ENCODE results near the gene CTSH.
A peak's percentile ranks its signal among the peaks of the same experiment; 100 is the strongest.
"Not testable (repeated sequence)": the region's sequence is repeated elsewhere in the genome, so short reads cannot be mapped to it uniquely, and the experiment has no call there.

CTSH gene

DNA sequence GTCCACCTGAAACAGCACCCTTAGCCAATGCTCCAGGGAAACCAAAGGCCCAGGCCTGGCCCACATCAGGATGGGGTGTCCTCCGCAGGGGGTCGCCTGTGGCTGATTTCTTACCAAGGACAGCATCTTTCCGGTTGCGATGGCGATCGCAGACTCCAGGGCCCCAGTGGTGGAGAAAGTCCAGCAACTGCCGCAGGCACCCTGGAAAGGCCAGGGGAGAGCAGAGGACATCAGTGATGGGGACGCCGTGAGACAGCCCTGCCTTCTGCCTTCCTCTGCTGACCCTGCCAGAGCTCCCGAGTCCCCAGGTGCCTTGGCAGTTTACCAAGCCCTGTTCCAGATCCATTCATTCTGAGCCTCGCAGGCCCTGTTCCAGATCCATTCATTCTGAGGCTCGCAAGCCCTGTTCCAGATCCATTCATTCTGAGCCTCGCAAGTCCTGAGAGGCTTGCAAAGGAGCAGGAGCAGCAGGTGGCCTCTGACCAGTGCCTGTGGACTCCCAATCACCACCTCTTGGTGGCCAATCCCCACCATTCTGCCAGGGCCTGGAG, 12.5 kb downstream of the CTSH start:
- TF ChIP-seq, protein P1, sequence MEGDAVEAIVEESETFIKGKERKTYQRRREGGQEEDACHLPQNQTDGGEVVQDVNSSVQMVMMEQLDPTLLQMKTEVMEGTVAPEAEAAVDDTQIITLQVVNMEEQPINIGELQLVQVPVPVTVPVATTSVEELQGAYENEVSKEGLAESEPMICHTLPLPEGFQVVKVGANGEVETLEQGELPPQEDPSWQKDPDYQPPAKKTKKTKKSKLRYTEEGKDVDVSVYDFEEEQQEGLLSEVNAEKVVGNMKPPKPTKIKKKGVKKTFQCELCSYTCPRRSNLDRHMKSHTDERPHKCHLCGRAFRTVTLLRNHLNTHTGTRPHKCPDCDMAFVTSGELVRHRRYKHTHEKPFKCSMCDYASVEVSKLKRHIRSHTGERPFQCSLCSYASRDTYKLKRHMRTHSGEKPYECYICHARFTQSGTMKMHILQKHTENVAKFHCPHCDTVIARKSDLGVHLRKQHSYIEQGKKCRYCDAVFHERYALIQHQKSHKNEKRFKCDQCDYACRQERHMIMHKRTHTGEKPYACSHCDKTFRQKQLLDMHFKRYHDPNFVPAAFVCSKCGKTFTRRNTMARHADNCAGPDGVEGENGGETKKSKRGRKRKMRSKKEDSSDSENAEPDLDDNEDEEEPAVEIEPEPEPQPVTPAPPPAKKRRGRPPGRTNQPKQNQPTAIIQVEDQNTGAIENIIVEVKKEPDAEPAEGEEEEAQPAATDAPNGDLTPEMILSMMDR (IDR thresholded peaks at IDR 0.05; ENCODE audit: low read length, missing control alignments), result no peak
- no peak overlapping the region for H3K4me3 ChIP-seq (replicated peaks; ENCODE audit: low read depth, low read length)
- no peak for DNase-seq (ENCODE audit: low read depth)

DNA sequence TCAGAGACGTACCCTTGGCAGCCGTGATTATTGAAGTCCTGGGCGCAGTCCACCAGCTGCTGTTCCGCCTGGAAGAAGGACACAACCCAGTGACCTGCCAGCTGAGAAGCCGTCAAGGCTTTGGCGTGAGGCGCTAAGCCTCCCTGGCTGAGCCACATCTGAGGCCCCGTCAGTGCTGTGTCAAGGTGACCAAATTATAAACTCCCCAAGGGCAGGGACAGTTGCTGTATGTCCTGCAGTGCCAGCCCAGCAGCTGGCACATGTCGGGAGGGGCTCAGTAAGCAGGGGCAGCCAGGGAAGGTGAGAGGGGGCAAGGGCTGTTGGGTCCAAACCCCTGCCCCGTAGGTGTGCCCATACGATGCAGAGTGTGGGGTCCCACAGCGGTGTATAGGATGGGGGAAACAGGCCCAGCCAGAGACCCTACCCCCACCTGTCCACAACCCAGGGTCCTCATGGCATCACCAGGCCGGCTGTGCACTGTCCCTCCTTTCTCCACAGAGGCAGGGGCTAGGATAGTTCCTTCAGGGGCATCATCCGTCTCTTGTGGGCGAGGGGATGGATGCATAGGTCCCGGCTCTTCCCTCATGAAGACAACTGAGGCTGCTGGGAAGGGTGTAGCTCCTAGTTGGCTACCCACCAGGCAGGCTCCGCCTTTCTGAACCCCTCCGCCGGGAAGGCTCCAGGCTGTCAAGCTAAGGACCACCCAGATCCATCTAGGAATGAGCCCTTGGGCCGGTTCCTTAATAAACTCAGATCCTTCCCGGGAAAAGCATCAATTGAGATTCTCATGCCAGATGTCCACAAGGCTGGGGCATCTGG, 13.2 kb downstream of the CTSH start:
- DNase-seq (ENCODE audit: low read depth), result no peak
- H3K4me3 ChIP-seq (replicated peaks; ENCODE audit: low read depth, low read length), result no peak overlapping the region
- TF ChIP-seq, protein P1 (IDR thresholded peaks at IDR 0.05; ENCODE audit: low read length, missing control alignments), result no peak

DNA sequence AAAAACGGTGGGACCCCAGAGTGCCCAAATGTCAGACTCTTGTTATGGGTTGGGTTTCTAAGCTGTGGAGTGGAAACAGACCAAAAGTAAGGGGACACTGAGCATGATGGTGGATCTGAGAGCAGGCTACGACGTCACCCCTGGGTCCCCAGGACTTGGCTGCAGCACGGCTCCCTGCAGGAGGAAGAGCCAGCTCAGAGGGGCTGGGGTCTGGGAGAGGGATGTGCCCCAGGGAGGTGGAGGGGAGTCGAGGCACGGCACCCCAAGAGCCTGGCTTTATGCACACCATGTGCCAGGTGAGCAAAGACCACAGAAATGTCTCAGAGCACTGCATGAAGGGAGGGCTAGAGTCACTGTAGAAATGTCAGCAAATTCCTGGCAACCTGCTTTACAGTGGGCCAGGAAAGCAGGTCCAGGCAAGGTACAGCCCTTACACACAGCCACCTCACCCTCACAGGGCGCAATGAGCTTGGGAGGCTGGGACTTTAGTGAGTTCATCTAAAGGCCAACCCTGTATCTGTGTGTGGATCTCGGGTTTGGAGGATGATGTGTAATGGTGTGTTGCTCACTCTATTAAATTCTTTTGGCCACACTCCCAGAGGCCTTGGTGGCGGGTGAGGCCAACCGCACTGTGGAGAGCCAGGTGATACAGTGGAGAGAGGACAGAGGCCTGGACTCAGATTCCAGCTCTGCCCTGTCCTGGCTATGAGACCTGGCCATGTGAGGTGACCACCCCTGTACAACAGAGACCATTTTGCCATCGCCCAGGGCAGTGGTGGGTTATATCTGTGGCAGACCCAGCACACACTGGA, 14.1 kb downstream of the CTSH start:
- DNase-seq (ENCODE audit: low read depth), result peak; percentile 74
- TF ChIP-seq, protein P1 (IDR thresholded peaks at IDR 0.05; ENCODE audit: low read length, missing control alignments), result no peak
- H3K4me3 ChIP-seq (replicated peaks; ENCODE audit: low read depth, low read length), result no peak overlapping the region

DNA sequence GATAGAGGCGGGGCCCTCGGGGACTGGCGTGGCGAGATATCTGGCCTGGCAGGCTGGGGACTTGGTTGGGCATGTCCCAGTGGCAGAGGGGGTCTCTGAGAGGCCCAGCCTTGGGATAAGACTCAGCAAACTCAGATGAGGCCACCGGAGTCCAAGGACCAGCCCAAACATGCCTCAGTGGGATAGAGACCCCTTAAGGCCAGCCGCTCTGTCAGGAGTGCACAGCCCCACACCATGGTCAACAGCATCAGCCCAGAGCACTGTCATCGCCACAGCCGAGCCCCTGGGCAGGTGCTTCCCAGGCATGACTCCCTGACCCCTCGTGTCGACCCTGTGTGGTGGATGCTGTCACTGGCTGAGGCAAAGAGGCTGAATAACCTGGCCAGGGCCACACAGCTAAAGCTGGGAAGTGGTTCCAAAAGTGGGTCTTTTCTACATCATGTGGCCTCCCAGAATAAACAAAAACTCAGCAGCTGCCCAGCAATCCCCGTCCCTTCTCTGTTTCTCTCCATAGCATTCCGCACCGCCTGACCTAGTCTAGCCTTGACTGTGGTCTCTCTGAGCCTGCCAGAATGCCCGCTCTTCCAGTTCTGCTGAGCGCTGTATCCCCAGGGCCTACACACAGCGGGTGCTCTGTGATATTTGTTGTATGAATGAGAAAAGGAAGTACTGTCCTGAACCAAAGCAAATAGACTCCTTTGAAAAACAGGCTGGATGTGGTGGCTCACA, 15.1 kb downstream of the CTSH start:
- H3K4me3 ChIP-seq (replicated peaks; ENCODE audit: low read depth, low read length), result no peak overlapping the region
- TF ChIP-seq, protein P1 (IDR thresholded peaks at IDR 0.05; ENCODE audit: low read length, missing control alignments), result no peak
- no peak for DNase-seq (ENCODE audit: low read depth)

DNA sequence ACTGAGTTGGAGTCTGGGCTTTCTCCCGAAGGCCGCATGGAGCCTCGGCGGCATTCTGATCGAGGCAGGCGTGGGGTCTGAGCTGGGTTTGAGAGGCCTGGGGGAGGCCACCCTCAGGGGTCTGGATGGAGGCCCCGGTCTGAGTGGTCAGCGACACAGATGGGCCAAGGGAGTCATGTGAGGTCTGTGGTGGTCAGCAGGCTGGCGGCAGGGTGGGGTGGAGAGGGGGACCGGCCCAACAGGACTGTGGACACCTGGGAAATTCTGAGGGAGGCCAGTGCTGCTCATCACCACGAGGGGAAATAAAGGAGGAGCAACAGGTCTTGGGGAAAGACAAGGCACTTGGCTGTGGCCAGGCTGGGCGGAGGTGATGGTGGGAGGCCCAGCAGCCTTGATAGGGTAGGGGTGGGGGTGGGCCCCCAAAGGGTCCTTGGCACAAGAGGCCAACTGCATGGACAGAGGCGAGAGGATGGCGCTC, 16.2 kb downstream of the CTSH start:
- TF ChIP-seq, protein P1 (IDR thresholded peaks at IDR 0.05; ENCODE audit: low read length, missing control alignments), result no peak
- no peak overlapping the region for H3K4me3 ChIP-seq (replicated peaks; ENCODE audit: low read depth, low read length)
- DNase-seq (ENCODE audit: low read depth), result no peak

DNA sequence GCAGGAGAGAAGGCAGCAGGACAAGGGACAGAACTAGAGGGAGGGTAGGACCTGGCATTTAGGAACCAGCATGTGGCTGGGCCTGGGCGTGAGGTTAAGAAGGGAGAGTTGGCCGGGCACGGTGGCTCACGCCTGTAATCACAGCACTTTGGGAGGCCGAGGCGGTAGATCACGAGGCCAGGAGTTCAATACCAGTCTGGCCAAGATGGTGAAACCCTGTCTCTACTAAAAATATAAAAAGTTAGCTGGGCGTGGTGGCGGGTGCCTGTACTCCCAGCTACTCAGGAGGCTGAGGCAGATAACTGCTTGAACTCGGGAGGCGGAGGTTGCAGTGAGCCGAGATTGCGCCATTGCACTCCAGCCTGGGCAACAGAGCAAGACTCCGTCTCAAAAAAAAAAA, 16.7 kb downstream of the CTSH start:
- H3K4me3 ChIP-seq (replicated peaks; ENCODE audit: low read depth, low read length); DNase-seq (ENCODE audit: low read depth): not testable (repeated sequence)
